Inferior parietal cortex (tissue), 1 donor: ENCODE data around the gene RPL5.

Experiments
- DNase-seq: peaks from one replicate; pipeline ENCODE4 v3.0.0-alpha.2; 2016; ENCODE audit errors: extremely low spot score

RPL5 gene

GRCh38 chr1:92820024-92820423, 11.8 kb upstream of the RPL5 start:
- DNase-seq: no peak

GRCh38 chr1:92820551-92820950, 11.3 kb upstream of the RPL5 start:
- no peak for DNase-seq

- no peak for DNase-seq
Measured at GRCh38 chr1:92822879-92823278, 9.0 kb upstream of the RPL5 start.

- DNase-seq: no peak
Measured at GRCh38 chr1:92826792-92827191, 5.0 kb upstream of the RPL5 start.

GRCh38 chr1:92831368-92831761, 475 bp upstream of the RPL5 start:
- DNase-seq: no peak

- no peak for DNase-seq
Measured at GRCh38 chr1:92832537-92833114, 786 bp downstream of the RPL5 start.

GRCh38 chr1:92833840-92834239, 2.0 kb downstream of the RPL5 start:
- no peak for DNase-seq

- no peak for DNase-seq
Measured at GRCh38 chr1:92834617-92835016, 2.8 kb downstream of the RPL5 start.

GRCh38 chr1:92837062-92837461, 5.2 kb downstream of the RPL5 start:
- no peak for DNase-seq

GRCh38 chr1:92838519-92838918, 6.7 kb downstream of the RPL5 start:
- no peak for DNase-seq

- no peak for DNase-seq
Measured at GRCh38 chr1:92839442-92839841, 7.6 kb downstream of the RPL5 start.

- no peak for DNase-seq
Measured at GRCh38 chr1:92840600-92840999, 8.8 kb downstream of the RPL5 start.

- no peak for DNase-seq
Measured at GRCh38 chr1:92842082-92843045, 10.5 kb downstream of the RPL5 start.

GRCh38 chr1:92843046-92843423, 11.2 kb downstream of the RPL5 start:
- DNase-seq: no peak

- DNase-seq: no peak
Measured at GRCh38 chr1:92843429-92844352, 11.9 kb downstream of the RPL5 start.

GRCh38 chr1:92844439-92844838, 12.6 kb downstream of the RPL5 start:
- no peak for DNase-seq

GRCh38 chr1:92845908-92846307, 14.1 kb downstream of the RPL5 start:
- DNase-seq: no peak

GRCh38 chr1:92848201-92848600, 16.4 kb downstream of the RPL5 start:
- no peak for DNase-seq

- no peak for DNase-seq
Measured at GRCh38 chr1:92850019-92850418, 18.2 kb downstream of the RPL5 start.

GRCh38 chr1:92851729-92852128, 19.9 kb downstream of the RPL5 start:
- no peak for DNase-seq

- DNase-seq: no peak
Measured at GRCh38 chr1:92853299-92853698, 21.5 kb downstream of the RPL5 start.

GRCh38 chr1:92854101-92854785, 22.4 kb downstream of the RPL5 start:
- no peak for DNase-seq
